GM13976 (cell line): ENCODE data around the gene FAM221B.

Experiments used
- DNase-seq: peaks from one replicate; pipeline ENCODE4 v3.0.0; 2012; ENCODE audit warnings: low spot score
- CTCF ChIP-seq: IDR thresholded peaks from 2 replicates; pipeline ENCODE4 v1.5.1; 2012; ENCODE audit warnings: borderline replicate concordance, mild to moderate bottlenecking; ENCODE audit not compliant: insufficient read depth; ENCODE audit errors: extremely low read depth, missing control alignments, control extremely low read depth
- in situ Hi-C: fragments of 300-500 bp; cut with MboI; formaldehyde crosslinking; loops from one replicate; pipeline ENCODE4 v1.12.0; 2022; ENCODE audit warnings: low sequenced_read_pairs, mixed read lengths, inconsistent platforms; ENCODE audit not compliant: unreplicated experiment

The FAM221B gene

GRCh38 chr9:35774907-35775635 lies 53.5 kb downstream of the FAM221B start:
- no peak for DNase-seq
- TF ChIP-seq CTCF: no peak
- in situ Hi-C loops: no loop called here

GRCh38 chr9:35771943-35772342 lies 56.6 kb downstream of the FAM221B start:
- DNase-seq: no peak
- TF ChIP-seq CTCF: no peak
- in situ Hi-C loops: no loop called here

GRCh38 chr9:35771534-35771933 lies 57.0 kb downstream of the FAM221B start:
- no peak for TF ChIP-seq CTCF
- DNase-seq: no peak

GRCh38 chr9:35771075-35771433 lies 57.5 kb downstream of the FAM221B start:
- in situ Hi-C loops: no loop called here
- TF ChIP-seq CTCF: no peak
- DNase-seq: no peak

More at GRCh38 chr9:35771534-35771933, 57.0 kb downstream of the FAM221B start:
- in situ Hi-C loops: no loop called here

GRCh38 chr9:35769763-35770162 lies 58.8 kb downstream of the FAM221B start:
- in situ Hi-C loops: no loop called here
- no peak for TF ChIP-seq CTCF
- DNase-seq: no peak

- no peak for DNase-seq
- TF ChIP-seq CTCF: no peak
- in situ Hi-C loops: no loop called here
Measured at GRCh38 chr9:35767458-35767857, 61.1 kb downstream of the FAM221B start.
